NCI-H1048 (cell line): ENCODE measurements around the gene GPR137.
"Not testable (repeated sequence)": the region's sequence is repeated elsewhere in the genome, so short reads cannot be mapped to it uniquely, and the experiment has no call there.

Experiments used
- DNase-seq: peaks from one replicate; lab custom pipeline; 2025; lab: John Stamatoyannopoulos, UW

Gene GPR137

GRCh38 chr11:64321026-64321425 lies 35.4 kb downstream of the GPR137 start:
- DNase-seq = no peak

DNA sequence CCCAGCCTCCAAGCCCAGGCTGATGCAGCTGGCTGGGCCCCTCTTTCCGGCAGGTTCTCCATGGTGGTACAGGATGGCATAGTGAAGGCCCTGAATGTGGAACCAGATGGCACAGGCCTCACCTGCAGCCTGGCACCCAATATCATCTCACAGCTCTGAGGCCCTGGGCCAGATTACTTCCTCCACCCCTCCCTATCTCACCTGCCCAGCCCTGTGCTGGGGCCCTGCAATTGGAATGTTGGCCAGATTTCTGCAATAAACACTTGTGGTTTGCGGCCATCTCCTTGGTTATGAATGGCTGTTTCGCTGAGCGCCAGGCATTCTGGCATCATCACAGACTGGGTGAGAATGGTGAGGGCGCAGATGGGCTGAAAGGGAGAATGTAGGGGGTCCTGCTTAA lies 35.9 kb downstream of the GPR137 start:
- no peak for DNase-seq

DNA sequence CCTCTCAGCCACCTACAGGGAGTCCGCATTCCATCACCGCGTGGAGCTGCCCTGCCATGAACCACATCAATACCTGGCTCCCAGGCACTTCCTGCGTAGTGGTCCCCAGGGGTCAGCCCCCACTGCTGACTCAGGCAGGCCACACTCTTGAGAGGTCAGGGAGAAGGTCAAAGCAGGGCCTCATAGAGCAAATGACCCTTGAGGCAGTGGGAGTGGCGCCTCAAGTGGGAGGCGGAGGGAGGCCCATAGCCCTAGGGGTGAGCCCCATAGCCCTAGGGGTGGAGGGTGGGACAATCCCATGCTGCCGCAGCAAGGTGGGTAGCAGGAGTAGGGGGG lies 37.2 kb downstream of the GPR137 start:
- DNase-seq = no peak

DNA sequence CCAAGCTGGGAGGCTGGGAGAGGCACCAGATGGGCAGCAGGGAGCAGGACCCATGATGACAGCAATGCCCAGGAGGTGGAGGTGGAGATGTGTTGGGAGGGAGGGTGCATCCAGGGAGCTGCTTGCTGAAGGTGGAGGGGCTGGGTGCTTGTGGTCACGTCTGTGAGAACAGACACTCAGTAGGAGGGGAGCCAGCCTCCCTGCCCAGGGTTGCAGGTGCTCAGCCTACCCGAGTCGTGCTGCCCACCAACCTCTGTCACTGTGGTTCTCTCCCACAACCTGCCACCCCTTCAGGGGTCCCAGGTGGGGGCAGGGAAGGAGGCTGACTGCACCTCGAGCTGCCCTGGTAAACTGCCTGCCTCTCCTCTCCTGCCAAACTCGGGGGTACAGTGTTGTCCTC lies 37.7 kb downstream of the GPR137 start:
- DNase-seq = no peak

DNA sequence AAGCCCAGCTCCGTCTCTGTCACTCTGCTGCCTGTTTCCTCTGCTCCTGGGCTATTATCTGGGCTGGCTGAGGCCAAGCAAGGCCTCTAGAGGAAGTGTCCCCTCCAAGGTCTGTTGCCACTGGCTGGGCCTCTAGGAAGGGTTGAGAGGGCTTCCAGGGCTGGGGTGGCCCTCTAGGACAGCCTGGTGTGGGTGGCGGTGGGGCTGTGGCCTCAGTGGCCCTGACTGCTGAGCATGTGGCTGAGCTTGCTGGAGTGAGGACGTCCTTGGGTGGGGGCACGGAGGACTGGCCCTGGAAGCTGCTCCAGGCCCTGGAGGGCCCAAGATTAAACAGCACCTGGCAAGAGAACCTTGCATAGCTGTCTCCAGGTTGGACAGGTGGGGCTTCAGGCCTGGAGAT lies 38.3 kb downstream of the GPR137 start:
- not testable (repeated sequence) for DNase-seq

- DNase-seq = no peak
These were observed 39.2 kb downstream of the GPR137 start for GRCh38 chr11:64324692-64325469.

DNA sequence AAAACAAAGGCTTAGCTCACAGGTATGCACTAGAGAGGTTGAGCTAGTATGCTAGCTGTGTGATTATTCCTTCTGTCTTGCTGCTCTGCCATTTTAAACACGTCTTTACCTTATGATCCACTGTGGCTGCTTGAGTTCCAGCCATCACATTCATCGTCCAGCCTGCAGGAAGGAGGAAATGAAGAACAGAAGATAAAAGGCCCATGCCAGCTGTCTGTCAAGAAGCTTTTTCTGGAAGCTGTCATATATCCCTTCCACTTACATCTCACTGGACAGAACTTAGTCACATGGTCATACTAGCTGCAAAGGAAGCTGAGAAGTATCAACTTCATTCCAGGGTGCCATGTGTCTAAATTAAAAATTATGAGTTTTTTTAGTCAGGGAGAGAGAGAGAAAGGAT lies 41.7 kb downstream of the GPR137 start:
- DNase-seq = no peak

- DNase-seq = no peak
These were observed 42.3 kb downstream of the GPR137 start for GRCh38 chr11:64327993-64328392.

DNA sequence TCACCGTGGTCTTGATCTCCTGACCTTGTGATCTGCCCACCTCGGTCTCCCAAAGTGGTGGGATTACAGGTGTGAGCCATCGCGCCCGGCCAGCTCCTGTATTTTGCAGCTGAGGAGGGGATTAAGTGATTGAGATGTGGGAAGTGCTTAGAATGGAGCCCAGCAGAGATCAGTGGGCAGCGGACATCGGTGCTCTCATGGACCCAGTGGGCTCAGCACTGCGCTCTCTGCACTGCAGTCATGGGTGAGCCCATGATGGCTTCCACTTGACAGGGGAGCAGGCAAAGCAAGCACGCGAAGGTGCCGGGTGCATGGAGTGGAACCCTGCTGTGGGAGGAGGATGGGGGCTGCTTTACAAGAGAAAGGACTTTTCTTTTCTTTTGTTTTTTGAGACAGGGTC lies 45.2 kb downstream of the GPR137 start:
- DNase-seq = no peak

GRCh38 chr11:64331569-64332371 lies 46.1 kb downstream of the GPR137 start:
- DNase-seq = no peak

- no peak for DNase-seq
These were observed 47.9 kb downstream of the GPR137 start for GRCh38 chr11:64333556-64333955.

DNA sequence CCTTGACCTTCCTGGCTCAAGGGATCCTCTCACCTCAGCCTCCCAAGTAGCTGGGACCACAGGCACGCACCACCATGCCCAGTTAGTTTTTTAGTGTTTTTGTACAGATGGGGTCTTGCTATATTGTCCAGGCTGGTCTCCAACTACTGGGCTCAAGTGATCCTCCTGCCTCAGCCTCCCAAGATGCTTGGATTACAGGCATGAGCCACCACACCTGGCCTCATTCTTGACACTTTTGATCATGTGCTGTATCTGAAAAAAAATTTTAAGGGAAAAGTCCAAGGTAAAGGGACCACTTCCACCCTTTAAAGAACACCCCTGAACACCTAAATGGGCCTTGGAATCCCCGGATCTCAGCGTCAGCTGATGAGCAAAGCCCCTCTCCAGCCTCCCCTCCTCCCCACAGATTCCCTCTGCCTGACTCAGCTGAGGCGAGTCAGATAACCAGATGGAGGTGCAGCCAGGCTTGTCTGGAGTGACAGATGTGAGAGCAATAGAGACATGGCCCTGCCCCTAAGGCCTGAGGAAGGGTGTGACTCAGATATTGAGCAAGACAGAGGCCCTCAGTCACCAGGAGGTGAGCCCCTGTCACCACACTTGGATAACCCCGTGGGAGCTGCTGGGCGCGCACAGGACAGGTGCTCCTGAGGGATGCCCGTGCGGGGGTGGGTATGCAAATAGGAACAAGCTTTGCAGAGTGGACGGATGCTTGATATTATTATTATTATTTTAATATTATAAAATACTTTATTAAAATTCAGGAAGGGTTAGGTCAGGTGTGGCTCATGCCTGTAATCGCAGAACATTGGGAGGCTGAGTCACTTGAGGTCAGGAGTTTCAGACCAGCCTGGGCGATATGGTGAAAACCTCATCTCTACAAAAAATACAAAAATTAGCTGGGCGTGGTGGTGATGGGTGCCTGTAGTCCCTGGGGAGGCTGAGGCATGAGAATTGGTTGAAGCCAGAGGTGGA lies 49.4 kb downstream of the GPR137 start:
- DNase-seq = no peak

DNA sequence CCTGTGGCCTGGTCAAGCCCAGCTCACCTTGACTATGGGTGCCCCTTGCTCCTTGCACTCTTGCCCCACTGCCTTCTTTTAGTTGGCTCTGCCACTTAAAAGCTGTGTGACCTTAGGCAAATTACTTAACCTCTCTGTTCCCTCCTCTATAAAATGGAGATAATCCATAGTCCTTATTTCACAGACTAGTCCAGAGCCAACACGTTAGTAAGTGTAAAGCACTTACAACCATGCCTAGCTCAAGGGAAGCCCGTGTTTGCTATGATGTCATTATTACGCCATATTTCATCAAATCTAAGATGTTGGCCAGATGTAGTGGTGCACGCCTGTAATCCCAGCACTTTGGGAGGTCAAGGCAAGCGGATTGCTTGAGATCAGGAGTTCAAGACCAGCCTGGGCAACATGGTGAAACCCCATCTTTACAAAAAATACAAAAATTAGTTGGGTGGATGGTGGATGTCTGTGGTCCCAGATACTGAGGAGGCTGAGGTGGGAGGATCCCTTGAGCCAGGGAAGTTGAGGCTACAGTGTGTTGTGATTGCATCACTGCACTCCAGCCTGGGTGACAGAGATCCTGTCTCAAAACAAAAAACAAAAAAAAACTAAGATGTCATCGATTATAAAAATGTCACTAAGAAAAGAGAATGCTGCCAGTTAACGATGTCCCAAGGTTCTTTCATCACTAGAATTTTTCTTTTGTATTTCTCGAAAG lies 52.0 kb downstream of the GPR137 start:
- DNase-seq = no peak

DNA sequence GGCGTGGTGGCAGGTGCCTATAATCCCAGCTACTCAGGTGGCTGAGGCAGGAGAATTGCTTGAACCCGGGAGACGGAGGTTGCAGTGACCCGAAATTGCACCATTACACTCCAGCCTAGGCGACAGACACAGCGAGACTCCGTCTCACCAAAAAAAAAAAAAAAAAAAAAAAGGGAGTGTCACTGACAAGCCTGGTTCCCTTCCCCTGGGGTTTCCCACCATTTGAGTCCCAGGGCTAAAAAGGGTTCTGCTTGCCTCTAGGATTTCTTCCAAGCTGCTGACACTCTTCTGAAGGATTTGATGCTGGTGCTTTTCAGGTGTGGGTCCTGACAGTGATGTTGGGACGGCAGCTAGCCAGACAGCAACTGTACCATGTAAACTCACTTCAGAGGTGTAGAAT lies 53.1 kb downstream of the GPR137 start:
- no peak for DNase-seq
